UCSD-AML1 (cell line): ENCODE measurements around the gene KLHDC1.
A peak's percentile ranks its signal among the peaks of the same experiment; 100 is the strongest.
"Not testable (repeated sequence)": the region's sequence is repeated elsewhere in the genome, so short reads cannot be mapped to it uniquely, and the experiment has no call there.

Experiments
- DNase-seq: peaks from one replicate; lab custom pipeline; 2025; ENCODE audit not compliant: unreplicated experiment; lab: John Stamatoyannopoulos, UW

KLHDC1 gene, protein sequence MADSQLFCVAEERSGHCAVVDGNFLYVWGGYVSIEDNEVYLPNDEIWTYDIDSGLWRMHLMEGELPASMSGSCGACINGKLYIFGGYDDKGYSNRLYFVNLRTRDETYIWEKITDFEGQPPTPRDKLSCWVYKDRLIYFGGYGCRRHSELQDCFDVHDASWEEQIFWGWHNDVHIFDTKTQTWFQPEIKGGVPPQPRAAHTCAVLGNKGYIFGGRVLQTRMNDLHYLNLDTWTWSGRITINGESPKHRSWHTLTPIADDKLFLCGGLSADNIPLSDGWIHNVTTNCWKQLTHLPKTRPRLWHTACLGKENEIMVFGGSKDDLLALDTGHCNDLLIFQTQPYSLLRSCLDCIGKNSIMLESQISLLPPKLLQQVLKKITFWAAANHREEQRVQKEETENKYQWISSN

DNA sequence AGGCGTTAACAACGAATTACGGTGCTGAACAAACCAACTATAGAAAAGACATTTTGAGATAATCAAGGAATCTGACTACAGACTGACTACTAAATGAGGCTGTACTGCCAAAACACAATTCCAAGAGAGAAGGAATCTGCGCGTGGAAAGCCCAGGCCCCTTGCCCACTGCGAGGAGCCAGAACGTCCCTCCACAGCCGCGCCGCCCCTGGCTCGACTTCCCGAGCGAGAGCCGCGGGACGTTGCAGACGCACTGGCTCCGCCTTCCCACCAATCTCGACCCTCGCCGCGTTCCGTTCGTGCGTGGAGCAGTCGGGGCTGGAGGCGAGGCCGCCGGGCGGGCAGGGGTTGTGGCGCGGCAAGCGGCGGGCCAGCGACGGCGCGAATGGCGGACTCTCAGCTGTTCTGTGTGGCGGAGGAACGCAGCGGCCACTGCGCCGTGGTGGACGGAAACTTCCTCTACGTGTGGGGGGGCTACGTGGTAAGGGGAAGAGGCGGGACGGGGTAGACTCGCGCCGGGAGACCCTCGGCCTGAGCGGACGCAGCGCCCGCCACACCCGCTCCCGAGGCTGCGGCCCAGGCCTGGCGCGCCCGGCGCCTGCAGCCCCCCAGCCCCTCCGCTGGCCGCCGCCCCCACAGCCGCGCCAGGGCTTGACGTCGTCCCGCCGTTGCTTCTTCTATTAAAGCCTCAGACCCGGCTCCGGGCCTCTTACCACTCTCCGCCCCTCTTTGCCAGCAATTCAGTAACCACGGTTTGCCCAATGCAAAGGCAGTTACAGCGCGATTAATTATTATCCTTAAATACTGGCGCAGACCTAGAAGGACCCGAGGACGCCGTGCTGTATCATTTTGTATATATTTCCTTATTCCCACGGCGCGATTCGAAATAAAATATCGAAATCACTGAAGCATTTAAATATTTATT is at the start of gene KLHDC1:
Gene KLHDC1, plus strand, starts transcription at position 310 of the 924 bp plus-strand sequence. Its CDS starts 75 bp downstream, at position 385.
- DNase-seq = peak; percentile 84

GRCh38 chr14:49653508-49653907 is 39.4 kb upstream of the KLHDC1 start:
- no peak for DNase-seq

DNA sequence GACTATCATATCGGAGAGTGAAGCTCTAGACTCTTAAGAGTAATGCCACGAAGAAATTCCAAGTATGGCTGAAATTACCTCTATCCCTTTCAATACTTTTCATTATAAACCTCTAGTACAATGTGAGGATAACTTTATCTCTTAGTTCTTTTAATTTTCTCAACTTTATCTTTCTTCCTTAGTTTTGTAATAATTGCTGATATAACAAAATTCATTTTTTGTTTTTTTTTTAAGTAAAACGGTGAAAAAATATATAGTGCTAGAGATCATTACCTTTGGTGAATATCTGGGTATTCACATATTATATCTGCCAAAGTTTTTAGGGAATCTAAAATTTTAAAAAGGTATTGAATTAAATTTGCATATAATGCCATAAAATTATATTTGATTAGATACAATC is 38.4 kb upstream of the KLHDC1 start:
- no peak for DNase-seq

- DNase-seq = not testable (repeated sequence)
These were observed 35.4 kb upstream of the KLHDC1 start for GRCh38 chr14:49657500-49657899.

DNA sequence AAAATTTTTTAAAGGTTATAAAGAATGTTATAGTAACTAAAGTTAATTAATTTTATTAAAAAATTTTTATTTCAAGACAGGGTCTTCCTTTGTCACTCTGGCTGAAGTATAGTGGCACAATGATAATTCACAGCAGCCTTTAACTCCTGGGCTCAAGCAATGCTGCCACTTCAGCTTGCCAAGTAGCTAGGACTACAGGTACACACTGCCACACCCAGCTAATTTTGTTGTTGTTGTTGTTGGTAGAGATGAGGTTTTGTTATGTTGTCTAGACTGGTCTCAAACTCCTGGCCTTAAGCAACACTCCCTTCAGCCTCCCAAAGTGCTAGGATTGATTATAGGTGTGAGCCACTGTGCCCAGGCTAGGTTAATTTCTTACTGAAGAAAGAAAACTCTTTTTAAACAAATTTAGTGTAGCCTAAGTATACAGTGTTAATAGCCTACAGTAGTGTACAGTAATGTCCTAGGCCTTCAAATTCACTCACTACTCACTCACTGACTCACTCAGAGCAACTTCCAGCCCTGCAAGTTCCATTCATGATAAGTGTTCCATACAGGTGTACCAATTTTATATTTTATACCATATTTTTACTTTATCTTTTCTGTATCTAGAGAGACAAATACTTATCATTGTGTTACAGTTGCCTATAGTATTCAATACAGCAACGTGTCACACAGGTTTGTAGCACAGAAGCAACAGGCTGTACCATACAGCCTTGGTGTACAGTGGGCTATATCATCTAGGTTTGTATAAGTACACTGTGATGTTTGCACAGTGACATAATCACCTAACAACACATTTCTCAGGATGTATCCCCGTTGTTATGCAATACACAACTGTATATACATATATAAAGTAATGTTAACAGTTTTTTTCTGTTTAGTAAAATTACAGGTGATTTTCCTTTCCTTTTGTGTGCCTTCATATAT is 33.1 kb upstream of the KLHDC1 start:
- no peak for DNase-seq

DNA sequence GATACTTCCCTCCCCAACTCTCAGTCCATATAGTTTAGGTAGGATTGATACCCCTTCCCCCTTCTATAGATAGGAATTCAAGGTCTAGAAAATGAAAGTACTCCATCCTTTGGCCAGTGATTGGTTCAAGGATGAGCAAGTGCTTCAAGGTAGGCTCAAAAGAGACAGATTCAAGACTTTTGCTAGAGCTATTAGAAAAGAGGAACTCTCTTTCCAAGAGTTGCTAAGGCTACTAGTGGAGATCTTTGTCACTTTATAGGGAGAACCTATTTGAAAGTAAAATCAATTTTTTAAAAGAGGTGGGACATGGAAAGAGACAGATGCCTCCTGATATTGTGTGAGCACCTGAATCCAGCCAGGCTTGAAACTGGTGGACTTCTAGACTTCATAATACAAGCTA is 22.4 kb upstream of the KLHDC1 start:
- no peak for DNase-seq

DNA sequence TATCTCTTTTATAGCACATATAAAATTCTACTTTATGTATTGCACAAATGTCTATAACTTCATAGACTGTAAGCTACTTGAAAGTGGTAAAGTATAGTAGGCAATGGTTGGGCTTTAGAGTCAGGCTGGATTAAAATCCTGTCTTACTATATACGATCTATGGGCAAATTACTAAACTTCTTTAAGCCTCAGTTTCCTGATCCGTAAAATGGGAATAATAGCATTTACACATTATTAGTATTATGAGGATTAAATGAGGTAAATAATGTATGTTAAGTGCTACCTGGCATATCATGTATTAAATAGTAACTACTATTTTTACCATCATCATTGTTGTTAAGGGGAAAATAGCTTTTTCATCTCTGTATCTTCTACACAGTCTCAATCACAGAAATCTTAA is 19.3 kb upstream of the KLHDC1 start:
- no peak for DNase-seq

- DNase-seq = no peak
These were observed 15.3 kb upstream of the KLHDC1 start for GRCh38 chr14:49677643-49678042.

- no peak for DNase-seq
These were observed 13.6 kb upstream of the KLHDC1 start for GRCh38 chr14:49679271-49679670.

- no peak for DNase-seq
These were observed 6.5 kb upstream of the KLHDC1 start for GRCh38 chr14:49686425-49686824.

DNA sequence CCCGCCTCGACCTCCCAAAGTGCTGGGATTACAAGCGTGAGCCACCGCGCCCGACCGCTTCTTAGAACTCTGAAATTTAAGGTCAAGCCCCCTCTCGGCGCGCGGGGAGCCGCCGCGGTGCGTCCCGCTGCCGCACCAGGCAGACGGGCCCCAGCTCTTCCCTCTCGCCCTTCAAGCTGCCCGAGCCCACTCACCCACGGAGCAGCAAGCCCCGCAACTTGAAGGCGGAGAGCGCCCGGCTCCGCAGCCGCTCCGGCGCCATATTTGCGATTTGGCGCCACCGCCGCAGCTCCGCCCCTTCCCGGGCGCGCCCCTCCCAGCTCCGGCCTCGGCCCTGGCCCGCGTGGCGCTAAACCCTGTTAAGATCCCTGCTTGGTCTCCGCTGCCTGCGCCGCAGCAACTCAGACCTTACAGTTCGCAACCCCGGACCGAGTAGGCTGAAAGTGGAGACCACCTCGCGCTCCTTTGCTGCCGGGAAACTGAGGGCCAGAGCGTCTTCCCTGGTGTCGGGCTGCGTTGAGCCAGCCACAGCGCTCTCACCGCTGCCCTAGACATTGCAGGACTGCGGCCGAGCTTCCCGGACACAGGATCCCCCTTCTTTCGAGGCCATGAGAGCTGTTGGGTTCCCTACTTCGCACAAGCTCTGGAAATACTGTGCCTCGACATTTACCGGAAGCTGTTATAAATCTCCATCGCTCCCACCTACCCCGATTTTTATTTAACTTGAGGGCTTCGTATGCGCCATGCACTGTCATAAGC is 4.8 kb upstream of the KLHDC1 start, which contains the start of gene POLE2:
Gene POLE2, minus strand, starts transcription at position 273 of the 759 bp plus-strand sequence. Its CDS starts 11 bp downstream, at position 262.
- peak; percentile 79 for DNase-seq

DNA sequence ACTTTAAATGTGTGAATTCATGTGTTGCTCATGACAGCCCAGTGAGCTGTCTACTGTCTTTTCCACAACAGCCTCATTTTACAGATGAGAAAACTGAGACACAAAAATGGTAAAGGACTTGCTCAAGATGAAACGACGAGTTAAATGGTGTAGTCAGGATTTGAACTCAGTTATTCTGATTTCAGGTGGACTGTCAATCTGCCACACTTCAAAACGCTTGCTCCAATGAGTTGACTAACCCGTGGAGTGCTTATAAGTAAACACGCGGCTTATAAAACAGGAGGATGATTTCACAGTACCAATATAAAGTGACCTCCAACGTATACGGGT is 4.3 kb upstream of the KLHDC1 start:
- no peak for DNase-seq

DNA sequence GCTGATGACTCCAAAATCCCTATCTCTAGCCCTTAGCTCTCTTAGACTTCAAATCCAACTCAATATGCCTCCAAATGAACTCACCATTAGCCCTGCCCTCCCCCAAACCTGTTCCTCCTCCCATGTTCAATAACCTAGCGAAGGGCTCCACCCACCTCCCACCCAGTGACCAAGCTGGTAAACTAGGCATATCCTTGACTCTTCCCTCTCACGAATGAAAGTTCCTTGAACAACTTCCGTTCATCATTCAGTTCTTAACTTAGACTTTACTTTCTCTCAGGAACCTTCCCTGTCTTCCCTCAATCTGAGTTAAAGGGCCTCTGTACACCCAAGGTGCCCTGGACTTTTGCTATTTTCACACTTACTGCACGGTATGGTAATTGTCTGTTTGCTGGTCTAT is 1.9 kb upstream of the KLHDC1 start:
- DNase-seq = peak; percentile 21

GRCh38 chr14:49692193-49692757 is 645 bp upstream of the KLHDC1 start:
- DNase-seq = no peak

- DNase-seq = peak; percentile 15
These were observed 810 bp downstream of the KLHDC1 start for GRCh38 chr14:49693735-49694124.

DNA sequence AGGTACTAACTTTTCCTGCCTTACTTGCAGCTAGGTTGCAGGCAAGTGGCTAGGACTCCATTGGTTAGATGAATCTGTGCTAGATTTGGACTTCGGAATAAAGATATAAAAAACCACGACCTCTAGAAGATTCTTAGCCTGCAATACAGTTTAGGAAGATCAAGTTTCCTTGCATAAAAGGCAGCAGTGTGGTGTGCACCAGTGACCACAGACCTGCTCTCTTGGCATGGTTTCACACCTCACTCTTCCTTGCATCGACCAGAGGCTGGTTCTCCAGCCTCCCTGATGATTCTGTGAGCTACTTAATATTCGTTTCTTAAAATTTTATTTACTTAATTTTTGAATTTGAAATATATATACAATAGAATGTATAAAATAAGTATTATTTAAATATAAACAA is 9.8 kb downstream of the KLHDC1 start:
- DNase-seq = no peak

- DNase-seq = no peak
These were observed 11.0 kb downstream of the KLHDC1 start for GRCh38 chr14:49703965-49704364.

DNA sequence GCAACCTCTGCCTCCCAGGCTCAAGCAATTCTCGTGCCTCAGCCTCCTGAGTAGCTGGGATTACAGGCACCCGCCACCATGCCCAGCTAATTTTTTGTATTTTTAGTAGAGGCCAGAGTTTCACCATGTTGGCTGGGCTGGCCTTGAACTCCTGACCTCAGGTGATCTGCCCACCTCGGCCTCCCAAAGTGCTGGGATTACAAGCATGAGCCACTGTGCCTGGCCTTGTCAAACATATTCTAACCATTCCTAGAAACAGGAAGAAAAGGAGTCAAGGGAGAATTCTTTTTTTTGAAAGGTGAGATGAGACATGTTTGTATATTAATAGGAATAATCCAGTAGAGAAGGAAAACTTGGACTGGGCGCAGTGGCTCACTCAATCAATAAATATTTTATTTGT is 11.6 kb downstream of the KLHDC1 start:
- not testable (repeated sequence) for DNase-seq

- DNase-seq = not testable (repeated sequence)
These were observed 18.1 kb downstream of the KLHDC1 start for GRCh38 chr14:49710993-49711392.

DNA sequence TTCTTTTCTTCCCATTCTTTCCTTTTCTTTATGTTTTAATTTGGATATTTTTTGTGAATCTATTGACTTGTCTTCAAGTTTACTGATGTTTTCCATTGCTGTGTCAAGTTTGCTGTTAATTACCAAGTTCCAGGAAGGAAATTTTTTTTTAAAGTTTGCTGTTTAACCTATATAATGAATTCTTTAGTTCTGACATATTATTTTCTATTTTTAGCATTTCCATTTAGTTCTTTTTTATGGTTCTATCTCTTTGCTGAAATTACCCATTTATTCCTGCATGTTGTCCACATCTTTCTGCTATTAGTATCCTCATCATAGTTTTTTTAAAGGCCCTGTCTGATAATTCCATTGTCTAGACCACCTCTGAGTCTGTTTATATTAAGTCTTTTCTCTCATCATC is 27.8 kb downstream of the KLHDC1 start:
- DNase-seq = no peak
